Superior temporal gyrus (tissue), 1 donor: ENCODE measurements around the gene PRKAG2.

Source experiments
- DNase-seq: peaks from one replicate; pipeline ENCODE4 v3.0.0-alpha.2; 2016; ENCODE audit errors: extremely low spot score

Gene PRKAG2

DNA sequence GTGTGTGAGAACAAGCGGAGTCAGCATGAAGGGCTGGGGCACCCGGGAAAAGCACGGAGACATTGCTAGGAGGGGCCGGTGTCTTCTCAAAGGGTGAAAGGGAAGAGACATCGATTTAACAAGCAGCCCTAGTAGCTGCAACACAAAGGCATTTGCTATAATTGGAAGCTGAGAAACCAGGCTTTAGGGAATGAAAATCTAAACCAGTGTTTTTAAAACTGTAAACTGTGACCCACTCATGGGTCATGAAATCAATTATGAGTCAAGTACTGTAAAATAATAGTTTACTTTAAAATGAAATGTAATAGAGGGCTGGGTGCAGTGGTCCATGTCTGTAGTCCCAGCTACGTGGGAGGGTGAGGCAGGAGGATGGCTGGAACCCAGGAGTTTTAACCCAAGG, 228.5 kb downstream of the PRKAG2 start:
- no peak for DNase-seq

DNA sequence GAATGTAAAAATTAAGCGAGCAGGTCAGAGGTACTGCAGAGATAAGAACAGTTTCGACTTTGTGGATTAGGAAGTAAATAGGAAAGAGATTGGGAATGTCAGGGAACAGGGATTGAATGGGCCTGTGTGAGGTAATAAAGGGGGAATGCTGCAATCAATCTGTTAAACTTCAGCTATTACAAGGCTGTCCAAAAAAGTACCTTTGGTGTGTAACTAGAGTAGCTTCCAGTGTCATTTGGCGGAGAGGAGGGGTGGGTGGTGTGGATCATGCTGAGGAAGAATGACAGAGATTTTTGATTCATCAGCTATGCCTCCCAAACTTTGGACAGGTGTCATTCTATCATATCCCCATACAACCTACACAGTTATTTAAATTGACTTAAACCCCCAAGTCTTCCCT, 229.0 kb downstream of the PRKAG2 start:
- DNase-seq = no peak

DNA sequence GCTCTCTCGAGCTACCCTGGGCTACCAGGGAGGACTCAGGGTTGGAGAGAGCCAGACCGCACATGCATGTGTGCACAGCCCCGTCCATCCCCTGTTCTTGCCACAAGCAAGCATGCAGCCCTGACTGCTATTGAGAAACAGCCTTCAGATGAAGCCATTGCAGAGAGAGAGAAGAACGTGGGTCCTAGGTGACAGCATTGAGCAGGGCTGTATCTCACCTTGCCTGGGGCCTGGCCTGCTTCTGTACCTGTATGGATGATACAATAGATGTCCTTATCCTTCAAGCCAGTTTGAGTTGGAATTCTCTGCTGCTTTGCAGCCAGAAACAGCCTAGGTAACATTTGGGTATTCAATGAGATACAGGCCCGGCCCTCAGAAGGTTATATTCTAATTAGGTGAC, 229.9 kb downstream of the PRKAG2 start:
- no peak for DNase-seq

DNA sequence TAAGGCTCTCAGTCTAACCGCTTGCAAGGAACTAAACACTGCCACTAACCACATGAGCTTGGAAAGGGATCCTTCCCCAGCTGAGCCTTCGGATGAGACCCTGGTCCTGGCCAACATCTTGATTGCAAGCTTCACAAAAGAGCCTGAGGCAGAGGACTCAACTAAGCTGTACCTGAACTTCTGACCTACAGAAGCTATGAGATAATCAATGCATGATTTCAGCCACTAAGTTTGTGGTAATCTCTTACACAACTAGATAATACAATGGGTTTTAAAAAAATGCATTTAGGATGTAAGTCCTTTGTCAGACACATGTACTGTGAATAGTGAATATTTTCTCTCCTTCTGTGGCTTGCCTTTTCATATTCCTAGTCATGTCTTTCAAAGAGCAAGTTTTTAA, 231.6 kb downstream of the PRKAG2 start:
- no peak for DNase-seq

DNA sequence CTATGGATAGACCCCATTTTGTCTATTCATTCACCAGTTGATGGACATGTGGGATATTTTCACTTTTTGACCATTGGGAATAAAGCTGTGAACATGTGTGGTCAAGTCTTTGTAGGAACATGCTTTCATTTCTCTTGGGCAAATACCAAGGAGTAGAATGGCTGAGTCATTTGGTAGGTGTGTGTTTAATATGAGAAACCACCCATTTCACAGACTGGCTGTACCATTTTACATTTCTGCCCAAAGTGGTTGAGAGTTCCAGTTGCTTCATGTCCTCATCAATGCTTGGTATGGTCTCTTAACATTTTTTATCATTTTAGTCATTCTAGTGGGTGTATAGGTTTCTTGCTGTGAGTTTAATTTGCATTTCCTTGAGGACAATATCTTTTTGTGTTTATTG, 232.4 kb downstream of the PRKAG2 start:
- no peak for DNase-seq

GRCh38 chr7:151642746-151643145, 234.2 kb downstream of the PRKAG2 start:
- DNase-seq = no peak

GRCh38 chr7:151641587-151641986, 235.3 kb downstream of the PRKAG2 start:
- no peak for DNase-seq

- DNase-seq = no peak
These were observed 239.1 kb downstream of the PRKAG2 start for GRCh38 chr7:151637781-151638261.

DNA sequence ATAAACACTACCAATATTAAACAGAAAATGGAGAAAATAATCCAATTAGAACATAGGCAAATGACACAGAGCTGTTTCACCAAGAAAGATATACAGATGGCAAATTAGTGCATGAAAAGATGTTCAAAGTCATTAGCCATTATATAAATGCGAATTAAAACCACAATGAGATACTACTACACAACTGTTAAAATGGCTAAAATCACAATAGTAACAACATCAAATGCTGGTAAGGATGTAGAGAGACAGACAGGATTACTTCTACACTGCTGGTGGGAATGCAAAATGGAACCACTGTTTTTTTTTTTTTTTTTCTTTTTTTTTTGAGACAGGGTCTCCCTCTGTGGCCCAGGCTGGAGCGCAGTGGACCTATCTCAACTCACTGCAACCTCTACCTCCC, 242.3 kb downstream of the PRKAG2 start:
- DNase-seq = no peak

DNA sequence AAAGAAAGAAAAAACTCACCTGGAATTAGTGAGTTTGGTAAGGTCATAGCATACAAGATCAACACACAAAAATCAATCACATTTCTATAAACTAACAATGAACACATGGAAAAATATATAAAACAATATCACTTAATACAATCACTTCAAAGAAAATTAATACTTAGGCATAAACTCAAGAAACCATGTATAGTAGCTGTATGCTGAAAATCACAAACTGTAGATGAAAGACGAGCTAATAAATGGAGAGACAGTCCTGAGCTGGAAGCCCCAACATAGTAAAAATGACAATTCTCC, 243.5 kb downstream of the PRKAG2 start:
- DNase-seq = no peak

DNA sequence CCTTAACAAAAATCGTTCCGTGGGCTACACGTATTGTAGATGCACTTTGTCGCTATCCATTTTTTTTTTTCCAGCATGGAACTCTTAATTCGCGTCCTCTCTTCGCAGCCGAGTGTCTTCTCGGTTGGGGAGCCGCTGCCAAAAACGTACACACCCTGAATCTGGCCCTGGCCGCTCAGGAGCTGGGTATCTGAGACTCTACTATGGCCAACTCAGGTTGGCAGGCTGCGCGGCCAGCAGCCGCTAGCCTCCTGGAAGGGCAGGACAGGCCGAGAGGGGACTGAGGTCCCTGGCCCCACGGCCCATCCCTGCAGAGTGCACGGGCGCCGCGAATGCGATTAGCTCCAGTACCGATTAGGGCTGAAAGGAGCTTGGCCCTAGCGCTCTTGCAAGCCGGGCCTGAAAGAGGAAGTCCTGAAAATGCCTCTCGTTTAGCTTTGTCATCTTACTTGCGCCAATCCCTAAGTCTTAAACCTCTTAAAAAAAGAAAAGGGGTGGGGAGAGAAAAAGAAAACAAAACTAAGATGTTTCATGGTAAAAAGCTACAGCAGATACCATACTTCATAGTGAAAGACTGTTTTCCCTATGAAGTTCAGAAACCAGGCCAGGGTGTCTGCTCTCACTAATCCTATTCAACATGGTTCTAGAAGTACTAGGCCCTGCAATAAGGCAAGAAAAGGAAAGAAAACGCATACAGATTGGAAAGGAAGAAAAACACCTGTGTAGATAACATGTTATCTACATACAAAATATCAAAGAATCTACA, 244.0 kb downstream of the PRKAG2 start:
- peak; percentile 42 for DNase-seq

GRCh38 chr7:151631953-151632749, 244.8 kb downstream of the PRKAG2 start:
- DNase-seq = peak; percentile 54

GRCh38 chr7:151631570-151631952, 245.4 kb downstream of the PRKAG2 start:
- DNase-seq = no peak

- DNase-seq = peak; percentile 36
These were observed 245.9 kb downstream of the PRKAG2 start for GRCh38 chr7:151630851-151631569.

DNA sequence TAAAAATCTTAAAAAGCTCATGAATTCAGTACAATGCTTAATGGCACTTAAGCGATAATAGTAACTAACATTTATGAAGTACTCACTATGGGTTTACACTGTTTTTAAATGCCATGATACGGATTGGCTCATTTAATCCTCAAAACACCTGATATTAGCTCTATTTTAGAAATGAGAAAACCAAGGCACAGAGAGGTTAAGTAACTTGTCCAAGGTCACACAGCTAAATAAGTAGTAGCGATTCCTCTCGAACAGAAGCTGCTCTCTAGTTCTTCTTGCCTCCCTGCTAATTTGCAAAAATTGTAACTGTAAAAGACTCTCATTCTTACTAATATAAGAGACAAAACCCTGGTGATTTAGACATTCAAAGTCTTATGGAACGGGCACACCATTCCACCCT, 246.6 kb downstream of the PRKAG2 start:
- no peak for DNase-seq

- DNase-seq = no peak
These were observed 247.1 kb downstream of the PRKAG2 start for GRCh38 chr7:151629713-151630272.

- DNase-seq = no peak
These were observed 247.9 kb downstream of the PRKAG2 start for GRCh38 chr7:151628846-151629604.

DNA sequence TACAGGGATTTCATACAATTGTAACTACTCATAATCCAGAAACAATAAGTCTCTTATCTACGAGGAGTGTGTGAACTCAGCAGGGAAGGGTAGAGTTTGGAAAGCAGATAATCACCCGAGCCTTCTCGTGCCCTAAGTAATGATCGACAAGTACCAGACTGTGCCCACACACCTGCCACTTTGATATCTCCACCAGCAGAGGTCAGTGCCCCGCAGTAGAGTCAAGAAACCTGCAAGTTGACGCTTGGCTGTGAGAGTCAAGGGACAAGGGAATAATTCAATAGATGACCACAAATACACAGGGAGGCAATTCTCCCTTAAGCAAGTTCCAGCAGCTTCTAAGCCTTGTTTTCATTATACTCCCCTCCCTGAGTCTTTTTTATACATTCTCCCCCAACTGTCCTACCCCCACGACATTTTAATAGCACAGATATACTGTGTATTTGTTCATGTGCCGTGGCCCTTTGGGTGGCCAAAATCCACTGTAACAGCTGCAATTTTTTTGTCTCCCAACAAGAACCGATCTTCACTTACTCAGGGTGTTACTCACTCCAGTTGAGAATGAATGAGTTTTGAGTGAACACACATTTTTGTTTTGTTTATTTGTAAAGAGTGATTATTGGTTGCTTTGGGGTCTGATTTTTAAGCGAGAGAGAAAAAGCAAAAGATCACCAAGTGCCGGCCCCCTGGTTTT, 250.3 kb downstream of the PRKAG2 start:
- no peak for DNase-seq

- no peak for DNase-seq
These were observed 251.3 kb downstream of the PRKAG2 start for GRCh38 chr7:151625606-151626005.

- no peak for DNase-seq
These were observed 252.5 kb downstream of the PRKAG2 start for GRCh38 chr7:151624246-151624928.
